Astrocyte (in vitro differentiated cells and primary cell): ENCODE data around the gene MATR3. TPM values are rescaled to one million over a fixed set of nuclear protein-coding genes. Genes with fewer than 3 reads are reported as not detected.

ENCODE experiments used
- DNase-seq: peaks from one replicate; pipeline ENCODE4 v3.0.0-alpha.2; 2010; ENCODE audit warnings: low read depth
- FAIRE-seq: peaks from 2 replicates; lab custom pipeline; 2011; peaks lifted over from hg19 to GRCh38; lab: Jason Lieb, UNC
- H2AFZ ChIP-seq: 2 replicates; pipeline ENCODE4 v1.6.0; 2012; ENCODE audit warnings: low read depth, low read length, inconsistent platforms
- H3K27ac ChIP-seq: 2 replicates; pipeline ENCODE4 v1.5.1; 2011; ENCODE audit warnings: low read depth, low read length, inconsistent platforms
- H3K27me3 ChIP-seq: 2 replicates; pipeline ENCODE4 v1.6.0; 2011; ENCODE audit warnings: low read length, inconsistent platforms; ENCODE audit not compliant: insufficient read depth
- H3K36me3 ChIP-seq: 2 replicates; pipeline ENCODE4 v1.5.1; 2011; ENCODE audit warnings: low read length, inconsistent platforms; ENCODE audit not compliant: insufficient read depth
- H3K4me1 ChIP-seq: 2 replicates; pipeline ENCODE4 v1.5.1; 2011; ENCODE audit warnings: low read length, inconsistent platforms; ENCODE audit not compliant: insufficient read depth
- H3K4me2 ChIP-seq: 2 replicates; pipeline ENCODE4 v1.6.0; 2012; ENCODE audit warnings: low read length, inconsistent platforms
- H3K4me3 ChIP-seq: 2 replicates; pipeline ENCODE4 v1.5.1; 2011; ENCODE audit warnings: low read depth, mild to moderate bottlenecking, low read length, inconsistent platforms; ENCODE audit not compliant: insufficient read depth
- H3K79me2 ChIP-seq: 2 replicates; pipeline ENCODE4 v1.6.0; 2012; ENCODE audit warnings: mild to moderate bottlenecking, low read length, inconsistent platforms; ENCODE audit not compliant: insufficient read depth
- H3K9ac ChIP-seq: 2 replicates; pipeline ENCODE4 v1.6.0; 2012; ENCODE audit warnings: mild to moderate bottlenecking, low read length, inconsistent platforms
- H3K9me3 ChIP-seq: 2 replicates; pipeline ENCODE4 v1.5.1; 2012; ENCODE audit warnings: low read depth, mild to moderate bottlenecking, low read length, inconsistent platforms; ENCODE audit not compliant: insufficient read depth
- H4K20me1 ChIP-seq: 2 replicates; pipeline ENCODE4 v1.6.0; 2012; ENCODE audit warnings: low read length, inconsistent platforms; ENCODE audit not compliant: insufficient read depth
- H3K27ac Mint-ChIP-seq: one replicate; pipeline ENCODE4 v1.8.0; 2021; ENCODE audit warnings: mild to moderate bottlenecking, mixed read lengths; ENCODE audit not compliant: unreplicated experiment
- H3K27me3 Mint-ChIP-seq: one replicate; pipeline ENCODE4 v1.8.0; 2021; ENCODE audit warnings: low read depth, mixed read lengths; ENCODE audit not compliant: unreplicated experiment
- H3K36me3 Mint-ChIP-seq: one replicate; pipeline ENCODE4 v1.8.0; 2021; ENCODE audit warnings: low read depth, mixed read lengths; ENCODE audit not compliant: unreplicated experiment
- H3K4me1 Mint-ChIP-seq: one replicate; pipeline ENCODE4 v1.8.0; 2021; ENCODE audit warnings: low read depth, mixed read lengths; ENCODE audit not compliant: unreplicated experiment
- H3K4me3 Mint-ChIP-seq: one replicate; pipeline ENCODE4 v1.8.0; 2021; ENCODE audit warnings: mild to moderate bottlenecking, moderate library complexity, mixed read lengths; ENCODE audit not compliant: unreplicated experiment
- H3K9me3 Mint-ChIP-seq: one replicate; pipeline ENCODE4 v1.8.0; 2021; ENCODE audit warnings: mild to moderate bottlenecking, mixed read lengths; ENCODE audit not compliant: unreplicated experiment
- EZH2 ChIP-seq: IDR thresholded peaks from 2 replicates; pipeline ENCODE4 v1.6.1; 2012; ENCODE audit warnings: mild to moderate bottlenecking, low read length, inconsistent platforms; ENCODE audit not compliant: insufficient read depth
- total RNA-seq: library from RNA; stranded (reverse); gene quantifications from 2 replicates; pipeline ENCODE4 v1.2.1, GENCODE V29; 2021
- TF ChIP-seq, protein P1 (sequence below): IDR thresholded peaks from 2 replicates; pipeline ENCODE4 v1.5.1; 2011; ENCODE audit warnings: low read depth, mild to moderate bottlenecking, inconsistent platforms, low read length, moderate library complexity; ENCODE audit not compliant: insufficient read depth

Gene MATR3
- total RNA-seq, 1 donor from 2014 or later = 126 TPM

DNA sequence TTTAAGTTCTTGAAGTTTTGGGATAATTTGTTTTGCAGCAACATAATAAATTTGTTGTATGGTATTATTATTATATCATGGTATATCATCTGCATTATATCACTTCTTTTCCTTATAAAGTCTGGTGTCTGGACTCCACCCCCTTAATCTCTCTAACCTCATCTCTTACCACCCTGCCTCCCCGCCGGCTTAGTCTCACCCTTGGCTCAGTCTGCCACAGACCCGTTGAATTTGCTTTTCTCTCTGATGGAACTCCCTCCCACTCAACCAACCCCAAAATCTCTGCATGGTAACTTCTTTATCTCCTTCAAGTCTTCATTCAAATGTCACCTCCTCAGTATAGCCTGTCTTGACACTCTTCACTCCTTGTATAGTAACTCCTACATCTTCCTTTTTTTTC lies 29.6 kb upstream of the MATR3 start:
- H3K4me3 Mint-ChIP-seq = no peak overlapping the region
- Histone ChIP-seq H3K9ac (no peak overlapping the region), H3K79me2 (no peaks in the 10 kb centered on the region), H3K27me3 (no peaks in the 10 kb centered on the region), H3K36me3 (no peaks in the 10 kb centered on the region), H3K4me2 (no peak overlapping the region), H3K4me3 (no peak overlapping the region), H3K27ac (no peak overlapping the region), H4K20me1 (no peaks in the 10 kb centered on the region), H3K4me1 (no peaks in the 10 kb centered on the region), H3K9me3 (no peaks in the 10 kb centered on the region), H2AFZ (no peak overlapping the region)
- no peaks in the 10 kb centered on the region for H3K9me3 Mint-ChIP-seq
- peaks cover 7% of the 10 kb centered on the region for H3K27me3 Mint-ChIP-seq
- DNase-seq (no peak), FAIRE-seq (no peak)
- no peak overlapping the region for H3K27ac Mint-ChIP-seq
- H3K36me3 Mint-ChIP-seq = no peaks in the 10 kb centered on the region
- peaks cover 8% of the 10 kb centered on the region for H3K4me1 Mint-ChIP-seq
- TF ChIP-seq EZH2 = no peak
- TF ChIP-seq, protein P1, sequence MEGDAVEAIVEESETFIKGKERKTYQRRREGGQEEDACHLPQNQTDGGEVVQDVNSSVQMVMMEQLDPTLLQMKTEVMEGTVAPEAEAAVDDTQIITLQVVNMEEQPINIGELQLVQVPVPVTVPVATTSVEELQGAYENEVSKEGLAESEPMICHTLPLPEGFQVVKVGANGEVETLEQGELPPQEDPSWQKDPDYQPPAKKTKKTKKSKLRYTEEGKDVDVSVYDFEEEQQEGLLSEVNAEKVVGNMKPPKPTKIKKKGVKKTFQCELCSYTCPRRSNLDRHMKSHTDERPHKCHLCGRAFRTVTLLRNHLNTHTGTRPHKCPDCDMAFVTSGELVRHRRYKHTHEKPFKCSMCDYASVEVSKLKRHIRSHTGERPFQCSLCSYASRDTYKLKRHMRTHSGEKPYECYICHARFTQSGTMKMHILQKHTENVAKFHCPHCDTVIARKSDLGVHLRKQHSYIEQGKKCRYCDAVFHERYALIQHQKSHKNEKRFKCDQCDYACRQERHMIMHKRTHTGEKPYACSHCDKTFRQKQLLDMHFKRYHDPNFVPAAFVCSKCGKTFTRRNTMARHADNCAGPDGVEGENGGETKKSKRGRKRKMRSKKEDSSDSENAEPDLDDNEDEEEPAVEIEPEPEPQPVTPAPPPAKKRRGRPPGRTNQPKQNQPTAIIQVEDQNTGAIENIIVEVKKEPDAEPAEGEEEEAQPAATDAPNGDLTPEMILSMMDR = no peak

DNA sequence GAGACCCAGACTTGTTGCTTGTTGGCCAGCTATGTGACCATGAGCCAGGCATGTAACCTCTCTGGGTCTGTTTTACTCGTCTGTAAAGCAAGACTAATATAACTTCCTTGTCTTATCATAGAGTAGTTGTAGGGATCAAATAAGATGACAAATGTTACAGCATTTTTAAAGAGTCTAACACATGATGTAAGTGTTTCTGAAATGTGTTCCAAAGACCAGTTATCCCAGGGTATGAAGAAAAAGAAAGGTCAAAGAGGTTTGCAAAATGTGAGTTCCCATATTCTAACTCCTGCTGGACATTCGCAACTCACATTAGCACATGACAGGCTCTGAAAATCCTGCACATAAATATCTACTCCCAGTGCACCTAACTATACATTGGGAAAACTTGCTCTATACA lies 28.5 kb upstream of the MATR3 start:
- no peaks in the 10 kb centered on the region for H3K27me3 ChIP-seq
- H3K4me2 ChIP-seq = no peak overlapping the region
- no peaks in the 10 kb centered on the region for H3K79me2 ChIP-seq
- H3K36me3 ChIP-seq = no peaks in the 10 kb centered on the region
- Mint-ChIP-seq H3K36me3 (no peaks in the 10 kb centered on the region), H3K27me3 (no peaks in the 10 kb centered on the region), H3K4me3 (no peak overlapping the region), H3K4me1 (peaks cover 8% of the 10 kb centered on the region), H3K27ac (no peak overlapping the region), H3K9me3 (no peaks in the 10 kb centered on the region)
- DNase-seq (no peak), FAIRE-seq (no peak)
- no peak overlapping the region for H3K9ac ChIP-seq
- no peaks in the 10 kb centered on the region for H3K4me1 ChIP-seq
- H2AFZ ChIP-seq = no peak overlapping the region
- H3K4me3 ChIP-seq = no peak overlapping the region
- TF ChIP-seq, protein P1 = no peak
- TF ChIP-seq EZH2 = no peak
- H3K27ac ChIP-seq = no peak overlapping the region
- H4K20me1 ChIP-seq = no peaks in the 10 kb centered on the region
- H3K9me3 ChIP-seq = no peaks in the 10 kb centered on the region

DNA sequence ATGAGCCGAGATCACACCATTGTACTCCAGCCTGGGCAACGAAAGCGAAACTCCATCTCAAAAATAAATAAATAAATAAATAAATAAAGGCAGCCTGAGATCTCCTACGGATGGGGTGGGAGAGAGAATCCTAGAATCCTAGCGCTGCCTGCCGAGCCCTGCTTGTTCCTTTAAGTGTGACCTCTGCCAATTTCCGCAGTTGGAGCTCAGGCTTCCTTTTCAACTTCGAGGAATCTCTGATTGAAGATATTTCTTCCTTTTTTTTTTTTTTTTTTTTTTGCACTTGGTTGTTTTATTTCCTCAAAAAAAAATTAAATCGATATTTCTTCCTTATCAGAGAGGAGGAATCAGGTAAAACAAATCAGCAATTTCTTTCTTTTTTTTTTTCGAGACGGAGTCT lies 27.3 kb upstream of the MATR3 start:
- no peaks in the 10 kb centered on the region for H3K9me3 Mint-ChIP-seq
- no peak overlapping the region for H3K27ac Mint-ChIP-seq
- H3K79me2 ChIP-seq = no peaks in the 10 kb centered on the region
- no peak for DNase-seq
- no peak for TF ChIP-seq EZH2
- TF ChIP-seq, protein P1 = no peak
- H3K4me3 ChIP-seq = no peak overlapping the region
- H2AFZ ChIP-seq = no peak overlapping the region
- H3K36me3 ChIP-seq = no peaks in the 10 kb centered on the region
- peaks cover 3% of the 10 kb centered on the region for H3K4me1 ChIP-seq
- no peak for FAIRE-seq
- no peak overlapping the region for H3K4me3 Mint-ChIP-seq
- no peaks in the 10 kb centered on the region for H3K27me3 Mint-ChIP-seq
- H3K4me2 ChIP-seq = no peak overlapping the region
- H3K4me1 Mint-ChIP-seq = peaks cover 10% of the 10 kb centered on the region
- H3K27me3 ChIP-seq = no peaks in the 10 kb centered on the region
- H3K9ac ChIP-seq = no peak overlapping the region
- no peak overlapping the region for H3K27ac ChIP-seq
- H3K36me3 Mint-ChIP-seq = no peaks in the 10 kb centered on the region
- no peaks in the 10 kb centered on the region for H4K20me1 ChIP-seq
- H3K9me3 ChIP-seq = no peaks in the 10 kb centered on the region
